ENCODE measurements around the gene SLC22A8. TPM values are rescaled to one million over a fixed set of nuclear protein-coding genes. Genes with fewer than 3 reads are reported as not detected.

The SLC22A8 gene
- total and polyA plus RNA-seq, 2 donors (not counting 1 experiment from before 2014, with no cell fraction given): not detected

DNA sequence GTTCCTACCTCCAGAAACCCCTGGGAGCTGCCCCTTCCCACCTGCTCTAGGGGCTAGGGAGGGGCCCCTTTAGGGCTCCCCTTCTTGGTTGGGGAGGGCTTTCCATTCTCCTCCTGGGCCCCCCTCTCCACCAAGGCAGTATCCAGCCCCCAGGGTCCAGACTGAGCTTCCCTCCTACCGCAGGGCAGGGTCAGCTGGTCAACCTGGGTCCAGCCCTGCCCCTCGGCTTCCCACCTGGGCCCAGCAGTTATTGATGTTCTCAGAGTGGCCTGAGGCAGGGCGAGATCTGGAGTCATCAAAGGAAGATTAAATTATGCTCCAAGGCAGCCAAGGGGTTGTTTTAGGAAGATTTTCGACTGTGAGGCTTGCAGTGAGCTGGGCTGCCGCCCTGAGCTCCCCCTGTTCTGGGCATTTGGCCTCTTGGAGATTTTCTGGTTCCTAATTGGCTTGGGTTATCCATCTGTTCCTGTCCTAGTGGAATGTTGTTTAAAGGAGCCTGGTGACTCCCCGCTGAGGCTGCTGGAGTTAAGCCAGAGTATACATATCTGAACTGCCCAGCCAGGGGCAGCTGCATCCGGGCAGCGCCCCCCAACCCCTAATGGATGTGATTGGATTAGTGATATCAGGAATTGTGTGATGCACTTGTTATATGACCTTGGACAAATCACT is 1.8 kb upstream of the SLC22A8 start:
- Histone ChIP-seq H3K4me1 (ENCODE audit: control insufficient read depth, extremely low read depth, insufficient read depth, low read length) (no peaks in the 10 kb centered on the region), H3K27me3 (ENCODE audit: control insufficient read depth, insufficient read depth, low read length) (no peaks in the 10 kb centered on the region), H3K4me3 (replicated peaks in 1 of 4; ENCODE audit: control extremely low read depth in 1 of 4, insufficient read depth in 1 of 4, low read depth in 3 of 4, low read length in 4 of 4) (no peak overlapping the region), H3K27ac (ENCODE audit: insufficient read depth, low read length) (no peak overlapping the region), H3K9ac (ENCODE audit: insufficient read depth, low read length) (no peak overlapping the region), H3K4me2 (ENCODE audit: extremely low read depth, insufficient read depth, low read length) (no peak overlapping the region), H4K20me1 (ENCODE audit: control insufficient read depth, extremely low read depth, insufficient read depth, low read length) (no peaks in the 10 kb centered on the region), H3K36me3 (ENCODE audit: control insufficient read depth, insufficient read depth, low read length) (no peaks in the 10 kb centered on the region), H2AFZ (ENCODE audit: low read length) (no peak overlapping the region), H3K9me3 (ENCODE audit: control insufficient read depth, insufficient read depth, low read depth, low read length) (no peaks in the 10 kb centered on the region), H3K79me2 (ENCODE audit: control insufficient read depth, insufficient read depth, low read length) (no peaks in the 10 kb centered on the region)
- TF ChIP-seq EZH2 (IDR thresholded peaks at IDR 0.05; ENCODE audit: low read length, missing control alignments): no peak
- peak in 1 of 2 donors; percentile 3 for DNase-seq (ENCODE audit: low read depth in 2 of 2)

- no peak for TF ChIP-seq EZH2 (IDR thresholded peaks at IDR 0.05; ENCODE audit: low read length, missing control alignments)
- TF ChIP-seq, protein P1, sequence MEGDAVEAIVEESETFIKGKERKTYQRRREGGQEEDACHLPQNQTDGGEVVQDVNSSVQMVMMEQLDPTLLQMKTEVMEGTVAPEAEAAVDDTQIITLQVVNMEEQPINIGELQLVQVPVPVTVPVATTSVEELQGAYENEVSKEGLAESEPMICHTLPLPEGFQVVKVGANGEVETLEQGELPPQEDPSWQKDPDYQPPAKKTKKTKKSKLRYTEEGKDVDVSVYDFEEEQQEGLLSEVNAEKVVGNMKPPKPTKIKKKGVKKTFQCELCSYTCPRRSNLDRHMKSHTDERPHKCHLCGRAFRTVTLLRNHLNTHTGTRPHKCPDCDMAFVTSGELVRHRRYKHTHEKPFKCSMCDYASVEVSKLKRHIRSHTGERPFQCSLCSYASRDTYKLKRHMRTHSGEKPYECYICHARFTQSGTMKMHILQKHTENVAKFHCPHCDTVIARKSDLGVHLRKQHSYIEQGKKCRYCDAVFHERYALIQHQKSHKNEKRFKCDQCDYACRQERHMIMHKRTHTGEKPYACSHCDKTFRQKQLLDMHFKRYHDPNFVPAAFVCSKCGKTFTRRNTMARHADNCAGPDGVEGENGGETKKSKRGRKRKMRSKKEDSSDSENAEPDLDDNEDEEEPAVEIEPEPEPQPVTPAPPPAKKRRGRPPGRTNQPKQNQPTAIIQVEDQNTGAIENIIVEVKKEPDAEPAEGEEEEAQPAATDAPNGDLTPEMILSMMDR (conservative IDR thresholded peaks at IDR 0.05 in 1 of 2, IDR thresholded peaks at IDR 0.05 in 1 of 2; ENCODE audit: low read depth in 1 of 2, low read length in 2 of 2): no peak
- Histone ChIP-seq H3K9me3 (ENCODE audit: control insufficient read depth, insufficient read depth, low read depth, low read length) (no peaks in the 10 kb centered on the region), H3K4me1 (ENCODE audit: control insufficient read depth, extremely low read depth, insufficient read depth, low read length) (no peaks in the 10 kb centered on the region)
Observed at GRCh38 chr11:63014408-63015055, 1.1 kb downstream of the SLC22A8 start.

GRCh38 chr11:63012839-63013238 is 2.8 kb downstream of the SLC22A8 start:
- Histone ChIP-seq H3K9ac (ENCODE audit: insufficient read depth, low read length) (no peak overlapping the region), H3K27me3 (ENCODE audit: control insufficient read depth, insufficient read depth, low read length) (no peaks in the 10 kb centered on the region)

More at GRCh38 chr11:63014408-63015055, 1.1 kb downstream of the SLC22A8 start:
- no peak for DNase-seq (ENCODE audit: low read depth in 2 of 2)
- H3K27me3 ChIP-seq (ENCODE audit: control insufficient read depth, insufficient read depth, low read length): no peaks in the 10 kb centered on the region
- no peak overlapping the region for H3K4me2 ChIP-seq (ENCODE audit: extremely low read depth, insufficient read depth, low read length)
- no peaks in the 10 kb centered on the region for H3K36me3 ChIP-seq (ENCODE audit: control insufficient read depth, insufficient read depth, low read length)
- no peak overlapping the region for H3K27ac ChIP-seq (ENCODE audit: insufficient read depth, low read length)
- H4K20me1 ChIP-seq (ENCODE audit: control insufficient read depth, extremely low read depth, insufficient read depth, low read length): no peaks in the 10 kb centered on the region
- H3K9ac ChIP-seq (ENCODE audit: insufficient read depth, low read length): no peak overlapping the region
- H3K4me3 ChIP-seq (replicated peaks in 1 of 4; ENCODE audit: control extremely low read depth in 1 of 4, insufficient read depth in 1 of 4, low read depth in 3 of 4, low read length in 4 of 4): no peak overlapping the region
- no peaks in the 10 kb centered on the region for H3K79me2 ChIP-seq (ENCODE audit: control insufficient read depth, insufficient read depth, low read length)
- H2AFZ ChIP-seq (ENCODE audit: low read length): no peak overlapping the region

More at GRCh38 chr11:63012839-63013238, 2.8 kb downstream of the SLC22A8 start:
- Histone ChIP-seq H3K4me3 (replicated peaks in 1 of 4; ENCODE audit: control extremely low read depth in 1 of 4, insufficient read depth in 1 of 4, low read depth in 3 of 4, low read length in 4 of 4) (no peak overlapping the region), H3K36me3 (ENCODE audit: control insufficient read depth, insufficient read depth, low read length) (no peaks in the 10 kb centered on the region), H4K20me1 (ENCODE audit: control insufficient read depth, extremely low read depth, insufficient read depth, low read length) (no peaks in the 10 kb centered on the region), H2AFZ (ENCODE audit: low read length) (no peak overlapping the region), H3K27ac (ENCODE audit: insufficient read depth, low read length) (no peak overlapping the region), H3K9me3 (ENCODE audit: control insufficient read depth, insufficient read depth, low read depth, low read length) (no peaks in the 10 kb centered on the region), H3K4me2 (ENCODE audit: extremely low read depth, insufficient read depth, low read length) (no peak overlapping the region), H3K4me1 (ENCODE audit: control insufficient read depth, extremely low read depth, insufficient read depth, low read length) (no peaks in the 10 kb centered on the region), H3K79me2 (ENCODE audit: control insufficient read depth, insufficient read depth, low read length) (no peaks in the 10 kb centered on the region)
- TF ChIP-seq, protein P1 (conservative IDR thresholded peaks at IDR 0.05 in 1 of 2, IDR thresholded peaks at IDR 0.05 in 1 of 2; ENCODE audit: low read depth in 1 of 2, low read length in 2 of 2): no peak
- DNase-seq (ENCODE audit: low read depth in 2 of 2): no peak
